Cardiac fibroblast (primary cell): ENCODE data around the gene KCNK1.

Source experiments
- DNase-seq, 2 donors: peaks; one replicate each; pipeline versions ENCODE4 v3.0.0 to v3.0.0-alpha.2; 2010; ENCODE audit warnings: low read depth in 2 of 2
- H3K4me3 ChIP-seq, 2 donors: replicated peaks in 1 of 2; 1 replicate in 1 of 2; 2 replicates in 1 of 2; pipeline ENCODE4 v1.5.1; 2011; ENCODE audit warnings: low read depth in 2 of 2, low read length in 2 of 2, mild to moderate bottlenecking in 2 of 2, moderate library complexity in 1 of 2
- CTCF ChIP-seq: IDR thresholded peaks from one replicate; pipeline ENCODE4 v1.5.1; 2011; ENCODE audit warnings: low read depth, mild to moderate bottlenecking, low read length, inconsistent platforms

KCNK1 gene

DNA sequence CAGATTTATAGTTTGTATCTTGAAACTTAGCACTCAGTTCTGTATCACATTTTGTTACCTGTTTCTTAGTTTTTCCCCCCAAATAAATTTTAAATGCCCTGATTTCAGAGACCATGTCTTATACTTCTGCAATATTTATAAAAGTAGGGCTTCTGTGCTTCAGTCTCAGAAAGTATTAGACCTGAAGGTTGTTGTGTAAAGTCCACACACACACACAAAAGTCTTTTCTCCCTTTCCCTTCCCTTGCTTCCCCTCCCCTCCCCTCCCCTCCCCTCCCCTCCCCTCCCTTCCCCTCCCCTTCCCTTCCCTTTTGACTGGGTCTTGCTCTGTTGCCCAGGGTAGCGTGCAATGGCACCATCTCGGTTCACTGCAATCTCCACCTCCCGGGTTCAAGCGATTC lies 41.0 kb upstream of the KCNK1 start:
- no peak for TF ChIP-seq CTCF
- DNase-seq = no peak
- H3K4me3 ChIP-seq = no peak overlapping the region

DNA sequence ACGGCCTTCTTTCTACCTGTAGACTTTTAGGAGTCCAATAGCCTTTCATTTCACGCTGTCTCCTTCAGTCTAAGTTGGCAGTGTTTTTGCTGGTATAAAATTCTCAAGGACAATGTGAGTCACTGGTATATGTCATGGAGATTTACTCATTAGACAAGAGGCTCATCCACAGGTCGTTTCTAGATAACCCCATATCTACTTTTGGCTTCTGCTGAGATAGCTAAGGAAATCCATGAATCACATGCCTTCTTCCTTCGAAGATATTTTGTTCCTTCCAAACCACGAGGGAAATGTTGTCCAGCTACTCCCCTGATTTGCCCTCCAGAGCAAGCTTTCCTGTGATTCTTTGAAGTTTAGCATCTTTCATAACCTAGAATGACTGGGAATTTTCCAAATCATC lies 38.5 kb upstream of the KCNK1 start:
- TF ChIP-seq CTCF = no peak
- H3K4me3 ChIP-seq = no peak overlapping the region
- DNase-seq = no peak

DNA sequence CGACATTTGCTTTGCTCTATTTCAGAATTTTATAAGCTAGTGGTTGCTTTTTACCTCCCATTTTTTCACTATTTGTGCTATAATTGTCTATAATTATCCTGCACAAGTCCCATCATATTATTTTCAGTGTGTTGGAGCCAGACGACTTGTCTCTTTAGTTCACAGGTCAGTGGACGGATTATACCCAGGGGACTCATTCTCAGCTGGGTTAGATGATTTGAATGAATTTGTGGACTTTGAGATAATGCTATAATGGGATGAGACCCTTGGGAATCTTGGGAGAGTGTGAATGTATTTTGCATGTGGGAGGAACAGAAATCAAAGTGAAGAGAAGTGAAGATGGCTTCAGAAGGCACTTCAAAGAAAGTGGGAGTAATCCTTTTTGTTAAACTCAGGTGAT lies 31.5 kb upstream of the KCNK1 start:
- no peak overlapping the region for H3K4me3 ChIP-seq
- no peak for TF ChIP-seq CTCF
- no peak for DNase-seq

DNA sequence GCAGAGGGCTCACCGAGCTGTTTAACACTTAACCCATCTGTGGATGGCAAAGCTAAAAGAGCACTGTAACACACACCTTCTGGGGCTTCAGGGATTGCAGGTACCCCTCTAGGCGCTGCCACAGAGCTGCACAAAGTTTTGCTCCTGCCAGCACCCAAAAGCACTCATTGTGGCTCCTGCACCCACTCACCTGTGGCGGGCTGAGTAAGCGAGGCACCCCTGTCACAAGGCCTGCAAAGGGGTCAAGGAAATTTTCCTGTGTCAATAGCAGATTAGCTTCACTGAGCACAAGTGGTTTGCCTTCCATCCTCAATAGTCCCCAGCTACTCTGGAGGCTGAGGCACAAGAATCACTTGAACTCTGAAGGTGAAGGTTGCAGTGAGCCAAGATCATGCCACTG lies 29.5 kb upstream of the KCNK1 start:
- no peak overlapping the region for H3K4me3 ChIP-seq
- TF ChIP-seq CTCF = no peak
- DNase-seq = no peak

GRCh38 chr1:233584931-233585330 lies 29.0 kb upstream of the KCNK1 start:
- DNase-seq = no peak
- TF ChIP-seq CTCF = no peak
- no peak overlapping the region for H3K4me3 ChIP-seq

- no peak for DNase-seq
- no peak for TF ChIP-seq CTCF
- no peak overlapping the region for H3K4me3 ChIP-seq
Observed at GRCh38 chr1:233586301-233586700, 27.6 kb upstream of the KCNK1 start.

GRCh38 chr1:233587196-233587595 lies 26.7 kb upstream of the KCNK1 start:
- TF ChIP-seq CTCF = no peak
- no peak for DNase-seq
- H3K4me3 ChIP-seq = no peak overlapping the region
